Measurements from ENCODE around the gene NCS1. TPM values are rescaled to one million over a fixed set of nuclear protein-coding genes. Genes with fewer than 3 reads are reported as not detected.

NCS1 gene
- total RNA-seq, 1 donor from 2014 or later, result 37.7 TPM

DNA sequence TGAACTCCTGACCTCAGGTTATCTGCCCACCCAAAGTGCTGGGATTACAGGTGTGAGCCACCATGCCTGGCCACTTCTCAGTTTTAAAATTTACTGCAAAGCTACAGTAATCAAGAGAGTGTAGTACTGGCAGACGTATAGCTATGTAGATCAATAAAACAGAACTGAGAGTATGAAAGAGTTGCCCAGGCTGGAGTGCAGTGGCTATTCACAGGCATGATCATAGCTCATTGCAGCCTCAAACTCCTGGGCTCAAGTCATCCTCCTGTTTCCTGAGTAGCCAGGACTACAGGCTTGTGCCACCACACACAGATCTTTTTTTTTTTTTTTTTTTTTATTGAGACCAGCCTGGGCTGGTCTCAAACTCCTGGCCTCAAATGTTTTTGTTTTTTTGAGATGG lies 26.5 kb upstream of the NCS1 start:
- DNase-seq (ENCODE audit: extremely low spot score, unreplicated experiment), result no peak
- H3K4me1 Mint-ChIP-seq (ENCODE audit: unreplicated experiment), result peaks cover 5% of the 10 kb centered on the region
- no peaks in the 10 kb centered on the region for H3K9me3 Mint-ChIP-seq (ENCODE audit: unreplicated experiment)
- H3K36me3 Mint-ChIP-seq (ENCODE audit: unreplicated experiment), result no peaks in the 10 kb centered on the region
- H3K27me3 Mint-ChIP-seq (ENCODE audit: unreplicated experiment), result peaks cover 15% of the 10 kb centered on the region
- no peak overlapping the region for H3K4me3 Mint-ChIP-seq (ENCODE audit: unreplicated experiment)
- TF ChIP-seq, protein P1, sequence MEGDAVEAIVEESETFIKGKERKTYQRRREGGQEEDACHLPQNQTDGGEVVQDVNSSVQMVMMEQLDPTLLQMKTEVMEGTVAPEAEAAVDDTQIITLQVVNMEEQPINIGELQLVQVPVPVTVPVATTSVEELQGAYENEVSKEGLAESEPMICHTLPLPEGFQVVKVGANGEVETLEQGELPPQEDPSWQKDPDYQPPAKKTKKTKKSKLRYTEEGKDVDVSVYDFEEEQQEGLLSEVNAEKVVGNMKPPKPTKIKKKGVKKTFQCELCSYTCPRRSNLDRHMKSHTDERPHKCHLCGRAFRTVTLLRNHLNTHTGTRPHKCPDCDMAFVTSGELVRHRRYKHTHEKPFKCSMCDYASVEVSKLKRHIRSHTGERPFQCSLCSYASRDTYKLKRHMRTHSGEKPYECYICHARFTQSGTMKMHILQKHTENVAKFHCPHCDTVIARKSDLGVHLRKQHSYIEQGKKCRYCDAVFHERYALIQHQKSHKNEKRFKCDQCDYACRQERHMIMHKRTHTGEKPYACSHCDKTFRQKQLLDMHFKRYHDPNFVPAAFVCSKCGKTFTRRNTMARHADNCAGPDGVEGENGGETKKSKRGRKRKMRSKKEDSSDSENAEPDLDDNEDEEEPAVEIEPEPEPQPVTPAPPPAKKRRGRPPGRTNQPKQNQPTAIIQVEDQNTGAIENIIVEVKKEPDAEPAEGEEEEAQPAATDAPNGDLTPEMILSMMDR (IDR thresholded peaks at IDR 0.05), result no peak
- H3K27ac Mint-ChIP-seq (ENCODE audit: unreplicated experiment), result no peak overlapping the region

DNA sequence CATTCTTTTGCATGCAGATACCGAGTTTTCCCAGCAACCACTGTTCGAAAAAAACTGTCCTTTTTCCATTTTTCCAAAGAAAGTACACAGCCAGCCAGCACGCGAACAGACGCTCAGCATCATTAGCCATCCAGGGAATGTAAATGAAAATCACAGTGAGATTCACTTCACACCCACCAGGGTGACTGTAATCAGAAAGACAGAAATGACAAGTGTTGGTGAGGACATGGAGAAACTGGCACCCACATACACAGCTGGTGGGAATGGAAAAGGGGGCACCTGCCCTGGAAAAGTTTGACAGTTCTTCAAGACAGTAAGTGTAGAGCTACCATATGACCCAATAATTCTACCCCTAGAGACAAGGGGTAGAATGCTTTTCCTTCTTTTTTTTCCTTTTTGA lies 25.0 kb upstream of the NCS1 start:
- Mint-ChIP-seq H3K4me3 (ENCODE audit: unreplicated experiment) (no peak overlapping the region), H3K27ac (ENCODE audit: unreplicated experiment) (no peak overlapping the region), H3K4me1 (ENCODE audit: unreplicated experiment) (peaks cover 5% of the 10 kb centered on the region), H3K27me3 (ENCODE audit: unreplicated experiment) (peaks cover 15% of the 10 kb centered on the region), H3K36me3 (ENCODE audit: unreplicated experiment) (no peaks in the 10 kb centered on the region), H3K9me3 (ENCODE audit: unreplicated experiment) (no peaks in the 10 kb centered on the region)
- no peak for DNase-seq (ENCODE audit: extremely low spot score, unreplicated experiment)
- TF ChIP-seq, protein P1 (IDR thresholded peaks at IDR 0.05), result no peak

DNA sequence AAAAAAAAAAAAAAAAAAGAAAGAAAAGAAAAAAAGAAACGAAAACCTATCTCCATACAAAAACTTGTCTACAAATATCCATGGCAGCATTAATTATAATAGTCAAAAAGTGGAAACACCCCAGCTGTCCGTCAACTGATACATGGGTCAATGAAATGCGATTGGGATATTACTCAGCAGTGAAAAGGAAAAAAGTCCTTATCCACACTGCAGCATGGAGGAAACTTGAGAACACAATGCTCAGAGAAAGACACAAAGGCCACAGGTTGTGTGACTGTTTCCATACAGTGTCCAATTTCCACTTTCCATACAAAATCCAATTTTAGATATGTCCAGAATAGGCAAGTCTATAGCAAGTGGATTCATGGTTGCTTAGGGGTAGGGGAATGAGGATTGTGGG lies 24.3 kb upstream of the NCS1 start:
- Mint-ChIP-seq H3K36me3 (ENCODE audit: unreplicated experiment) (no peaks in the 10 kb centered on the region), H3K27ac (ENCODE audit: unreplicated experiment) (no peak overlapping the region), H3K9me3 (ENCODE audit: unreplicated experiment) (no peaks in the 10 kb centered on the region), H3K4me3 (ENCODE audit: unreplicated experiment) (no peak overlapping the region), H3K4me1 (ENCODE audit: unreplicated experiment) (peaks cover 5% of the 10 kb centered on the region), H3K27me3 (ENCODE audit: unreplicated experiment) (peaks cover 15% of the 10 kb centered on the region)
- TF ChIP-seq, protein P1 (IDR thresholded peaks at IDR 0.05), result no peak
- no peak for DNase-seq (ENCODE audit: extremely low spot score, unreplicated experiment)

DNA sequence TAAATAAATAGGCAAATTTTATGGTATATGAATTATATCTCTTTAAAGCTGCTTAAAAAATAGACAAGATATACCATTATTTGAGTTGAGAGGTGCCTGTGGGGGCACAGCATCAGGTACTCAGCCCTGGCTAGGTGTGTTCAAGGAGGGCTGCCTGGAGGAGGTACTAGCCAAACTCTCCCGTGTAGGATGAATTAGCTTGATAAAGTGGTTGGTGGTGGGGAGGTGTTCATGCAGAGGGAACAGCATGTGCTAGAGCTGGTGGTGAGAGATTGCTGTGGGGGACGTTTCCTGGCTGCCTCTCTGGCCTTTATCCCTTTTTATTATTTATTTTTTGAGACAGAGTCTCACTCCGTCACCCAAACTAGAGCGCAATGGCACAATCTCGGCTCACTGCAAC lies 23.2 kb upstream of the NCS1 start:
- no peaks in the 10 kb centered on the region for H3K36me3 Mint-ChIP-seq (ENCODE audit: unreplicated experiment)
- H3K27ac Mint-ChIP-seq (ENCODE audit: unreplicated experiment), result no peak overlapping the region
- no peak overlapping the region for H3K4me3 Mint-ChIP-seq (ENCODE audit: unreplicated experiment)
- TF ChIP-seq, protein P1 (IDR thresholded peaks at IDR 0.05), result no peak
- H3K4me1 Mint-ChIP-seq (ENCODE audit: unreplicated experiment), result peaks cover under 1% of the 10 kb centered on the region
- no peaks in the 10 kb centered on the region for H3K9me3 Mint-ChIP-seq (ENCODE audit: unreplicated experiment)
- H3K27me3 Mint-ChIP-seq (ENCODE audit: unreplicated experiment), result peaks cover 15% of the 10 kb centered on the region
- DNase-seq (ENCODE audit: extremely low spot score, unreplicated experiment), result no peak

DNA sequence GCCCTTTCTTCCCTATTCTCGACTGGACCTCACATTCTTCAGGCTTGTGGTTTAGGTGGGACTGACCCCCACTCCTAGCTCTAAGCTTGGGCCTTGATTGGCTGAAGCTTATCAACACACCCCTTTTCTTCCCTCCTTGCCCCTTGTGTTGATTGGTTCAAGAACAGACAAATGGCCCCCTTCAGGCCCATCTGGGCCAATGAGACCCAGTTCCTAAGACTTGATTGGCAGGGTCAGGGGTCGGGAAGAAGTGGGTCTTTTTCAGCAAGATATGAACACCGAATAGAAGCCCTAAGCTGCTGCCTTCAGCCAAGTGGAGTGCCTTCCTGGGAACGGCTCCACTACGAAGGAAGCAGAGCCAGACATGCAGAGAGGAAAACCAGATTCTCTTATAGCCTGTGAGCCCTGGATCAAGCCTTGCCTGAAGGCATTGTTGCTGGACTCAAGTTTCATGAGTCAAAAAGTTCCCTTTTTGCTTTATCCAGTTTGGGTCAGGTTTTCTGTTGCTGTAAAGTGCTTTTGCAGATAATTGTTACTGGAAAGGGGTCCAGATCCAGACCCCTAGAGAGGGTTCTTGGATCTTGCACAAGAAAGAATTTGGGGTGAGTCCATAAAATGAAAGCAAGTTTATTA lies 22.4 kb upstream of the NCS1 start:
- no peaks in the 10 kb centered on the region for H3K36me3 Mint-ChIP-seq (ENCODE audit: unreplicated experiment)
- TF ChIP-seq, protein P1 (IDR thresholded peaks at IDR 0.05), result no peak
- no peaks in the 10 kb centered on the region for H3K4me1 Mint-ChIP-seq (ENCODE audit: unreplicated experiment)
- H3K4me3 Mint-ChIP-seq (ENCODE audit: unreplicated experiment), result no peak overlapping the region
- no peak overlapping the region for H3K27ac Mint-ChIP-seq (ENCODE audit: unreplicated experiment)
- DNase-seq (ENCODE audit: extremely low spot score, unreplicated experiment), result no peak
- H3K9me3 Mint-ChIP-seq (ENCODE audit: unreplicated experiment), result no peaks in the 10 kb centered on the region
- peaks cover 12% of the 10 kb centered on the region for H3K27me3 Mint-ChIP-seq (ENCODE audit: unreplicated experiment)
